Measurements from ENCODE around the gene PHF2. TPM values are rescaled to one million over a fixed set of nuclear protein-coding genes. Genes with fewer than 3 reads are reported as not detected.
A peak's percentile ranks its signal among the peaks of the same experiment; 100 is the strongest.

PHF2 gene
- total RNA-seq, 1 experiment from 2014 or later = 17.4 TPM

DNA sequence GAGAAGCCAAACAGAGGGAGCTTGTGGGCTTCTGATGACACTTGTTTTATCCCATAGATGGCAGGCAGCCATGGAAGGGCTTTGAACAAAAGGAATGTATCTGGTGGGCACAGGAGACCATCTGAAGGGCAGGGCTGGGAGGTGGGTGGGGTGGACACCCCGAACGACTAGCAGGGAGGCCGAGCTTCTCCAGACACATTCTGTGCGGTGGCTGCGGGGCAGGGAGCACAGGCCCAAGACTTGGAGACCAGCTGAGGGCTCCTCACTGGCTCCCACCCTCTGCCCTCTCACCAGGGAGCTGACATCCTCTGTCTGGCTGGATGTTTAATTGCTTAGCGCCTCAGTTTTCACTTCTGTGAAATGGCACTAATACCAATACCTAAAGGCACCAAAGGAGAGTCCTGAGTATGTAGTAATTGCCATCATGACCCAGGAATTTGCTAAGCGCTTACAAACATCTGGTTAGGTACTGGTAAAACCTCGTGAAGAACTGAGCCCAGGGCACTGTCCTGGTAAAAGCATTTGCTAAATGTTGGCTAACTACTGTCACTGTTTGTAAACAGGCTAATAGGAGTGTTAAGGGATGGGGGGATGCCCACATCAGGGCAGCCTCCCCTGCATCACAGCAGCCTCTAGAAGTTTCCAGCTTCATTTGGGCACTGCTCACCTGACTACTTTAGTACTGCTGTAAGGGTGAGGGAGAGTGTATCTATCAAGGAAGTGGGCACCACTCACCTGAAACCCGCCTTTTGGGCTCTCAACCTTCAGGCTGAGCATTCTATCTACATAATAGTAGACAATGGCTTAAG lies 2.1 kb upstream of the PHF2 start:
- H4K20me1 ChIP-seq (ENCODE audit: control insufficient read depth, insufficient read depth, insufficient read length) = no peaks in the 10 kb centered on the region
- H3K9me3 ChIP-seq (ENCODE audit: control insufficient read depth, low read depth, low read length) = no peaks in the 10 kb centered on the region
- H2BK15ac ChIP-seq (ENCODE audit: low read depth, low read length) = no peak overlapping the region
- H3K14ac ChIP-seq (ENCODE audit: insufficient read depth, low read length) = no peak overlapping the region; the same call in 1 of the 2 replicates
- H3K79me2 ChIP-seq (ENCODE audit: insufficient read depth, low read length) = no peaks in the 10 kb centered on the region
- no peak overlapping the region for H2BK120ac ChIP-seq (ENCODE audit: low read depth, low read length, poor library complexity, severe bottlenecking)
- H4K5ac ChIP-seq (ENCODE audit: insufficient read length, low read depth, low read length) = no peak overlapping the region
- Mint-ChIP-seq H3K4me1 (peaks cover 25 to 28% of the 10 kb centered on the region in 2 experiments), H3K27ac (peak overlapping the region in 1 of 3 experiments; percentile 70; a peak in 2 of 7 replicates), H3K4me3 (peak overlapping the region; percentile 81 to 91; a peak in 3 of 5 replicates), H3K9me3 (peaks cover 5 to 8% of the 10 kb centered on the region in 2 experiments; a peak in 4 of 5 replicates), H3K27me3 (ENCODE audit: low read depth) (peaks cover 5% of the 10 kb centered on the region), H3K36me3 (ENCODE audit: insufficient read depth in 1 of 3, low read depth in 3 of 3) (peaks cover 5 to 11% (median 7%) of the 10 kb centered on the region in 3 experiments; a peak in 6 of 7 replicates)
- no peak overlapping the region for H3K9ac ChIP-seq (ENCODE audit: extremely low read depth, insufficient read length, low read length)
- no peak overlapping the region for H2AFZ ChIP-seq (ENCODE audit: low read length)
- no peak overlapping the region for H3T11ph ChIP-seq (ENCODE audit: low read length)
- no CpG with 5 or more reads among the region's 9 CpGs for WGBS (ENCODE audit: extremely low coverage, insufficient read length, low lambda C conversion rate)
- TF ChIP-seq, protein P1, sequence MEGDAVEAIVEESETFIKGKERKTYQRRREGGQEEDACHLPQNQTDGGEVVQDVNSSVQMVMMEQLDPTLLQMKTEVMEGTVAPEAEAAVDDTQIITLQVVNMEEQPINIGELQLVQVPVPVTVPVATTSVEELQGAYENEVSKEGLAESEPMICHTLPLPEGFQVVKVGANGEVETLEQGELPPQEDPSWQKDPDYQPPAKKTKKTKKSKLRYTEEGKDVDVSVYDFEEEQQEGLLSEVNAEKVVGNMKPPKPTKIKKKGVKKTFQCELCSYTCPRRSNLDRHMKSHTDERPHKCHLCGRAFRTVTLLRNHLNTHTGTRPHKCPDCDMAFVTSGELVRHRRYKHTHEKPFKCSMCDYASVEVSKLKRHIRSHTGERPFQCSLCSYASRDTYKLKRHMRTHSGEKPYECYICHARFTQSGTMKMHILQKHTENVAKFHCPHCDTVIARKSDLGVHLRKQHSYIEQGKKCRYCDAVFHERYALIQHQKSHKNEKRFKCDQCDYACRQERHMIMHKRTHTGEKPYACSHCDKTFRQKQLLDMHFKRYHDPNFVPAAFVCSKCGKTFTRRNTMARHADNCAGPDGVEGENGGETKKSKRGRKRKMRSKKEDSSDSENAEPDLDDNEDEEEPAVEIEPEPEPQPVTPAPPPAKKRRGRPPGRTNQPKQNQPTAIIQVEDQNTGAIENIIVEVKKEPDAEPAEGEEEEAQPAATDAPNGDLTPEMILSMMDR (conservative IDR thresholded peaks at IDR 0.05) = no peak
- H2BK20ac ChIP-seq (ENCODE audit: low read depth, low read length, poor library complexity, severe bottlenecking) = no peak overlapping the region
- H3K79me1 ChIP-seq (ENCODE audit: insufficient read depth, low read depth, low read length, poor library complexity, severe bottlenecking) = no peaks in the 10 kb centered on the region
- no peak overlapping the region for H4K91ac ChIP-seq (ENCODE audit: insufficient read length, low read depth, low read length)
- H3K27ac ChIP-seq (ENCODE audit: insufficient read length, low read depth, low read length) = no peak overlapping the region
- no peak overlapping the region for H3K56ac ChIP-seq (ENCODE audit: insufficient read length, low read depth, low read length)
- no peak overlapping the region for H2BK12ac ChIP-seq (ENCODE audit: insufficient read length, low read depth, low read length)
- H3K27me3 ChIP-seq (ENCODE audit: insufficient read depth, low read length) = peaks cover 2% of the 10 kb centered on the region; the same call in 1 of the 2 replicates
- no peak overlapping the region for H2AK5ac ChIP-seq (ENCODE audit: insufficient read length, low read length)
- peaks cover 7% of the 10 kb centered on the region; the same call in 1 of the 2 replicates for H3K4me1 ChIP-seq (ENCODE audit: insufficient read depth, low read length)
- no peak overlapping the region for H2BK5ac ChIP-seq (ENCODE audit: insufficient read length, low read length)
- peaks cover 15% of the 10 kb centered on the region for H3K23me2 ChIP-seq (ENCODE audit: insufficient read length, low read depth, low read length, poor library complexity, severe bottlenecking)
- H3K23ac ChIP-seq (ENCODE audit: insufficient read length, low read depth, low read length) = no peak overlapping the region
- DNase-seq = no peak
- H4K8ac ChIP-seq (replicated peaks; ENCODE audit: insufficient read length, low read depth, low read length) = no peak overlapping the region
- no peak overlapping the region for H3K4ac ChIP-seq (ENCODE audit: low read depth, low read length)
- H3K18ac ChIP-seq (ENCODE audit: insufficient read length, low read depth, low read length) = no peak overlapping the region
- no peak overlapping the region for H3K4me2 ChIP-seq (ENCODE audit: insufficient read depth, insufficient read length, low read length)

Measured in H9 (cell line).